H1 (cell line): ENCODE data around the gene NMD3. TPM values are rescaled to one million over a fixed set of nuclear protein-coding genes. Genes with fewer than 3 reads are reported as not detected.

Experiments
- ASH2L ChIP-seq: fragments of 200-600, 300-600 bp; sonication (generic); IDR thresholded peaks from one replicate; pipeline ENCODE4 v1.7.1; 2017; ENCODE audit warnings: low read length
- BACH1 ChIP-seq: IDR thresholded peaks from 2 replicates; pipeline ENCODE4 v1.6.1; 2012; ENCODE audit warnings: low read length, improper control_type of control experiment
- BRCA1 ChIP-seq: IDR thresholded peaks from 2 replicates; pipeline ENCODE4 v1.6.1; 2012; ENCODE audit warnings: low read depth, low read length, improper control_type of control experiment
- CREB1 ChIP-seq: IDR thresholded peaks from 2 replicates; pipeline ENCODE4 v1.6.1; 2012; ENCODE audit warnings: inconsistent platforms
- HDAC2 ChIP-seq, 2 experiments: fragments of 300-600 bp in 1 of 2; sonication (generic) in 1 of 2; IDR thresholded peaks; 2 replicates each; pipeline ENCODE4 v1.6.1; 2011 to 2012; ENCODE audit warnings: low read depth in 2 of 2, low read length in 2 of 2, mild to moderate bottlenecking in 2 of 2, moderate library complexity in 2 of 2, borderline replicate concordance in 1 of 2, inconsistent platforms in 1 of 2
- SIRT6 ChIP-seq: IDR thresholded peaks from one replicate; pipeline ENCODE4 v1.7.1; 2012; ENCODE audit warnings: low read length, inconsistent platforms
- SRF ChIP-seq: IDR thresholded peaks from 2 replicates; pipeline ENCODE4 v1.6.1; 2011; ENCODE audit warnings: mild to moderate bottlenecking, low read depth, low read length, moderate library complexity
- TEAD4 ChIP-seq: IDR thresholded peaks from 2 replicates; pipeline ENCODE4 v1.6.1; 2012; ENCODE audit warnings: low read depth, low read length, inconsistent platforms, mixed read lengths
- polyA plus RNA-seq, 7 experiments: library from polyadenylated mRNA; depleted of rRNA in 3 of 7; stranded (reverse) in 5 of 7; unstranded in 2 of 7; fragments of >200 nt in 5 of 7; fragments of 200-250 nt in 2 of 7; gene quantifications; 1 replicate in 5 of 7; 2 replicates in 1 of 7; 4 replicates in 1 of 7; pipeline versions ENCODE4 v1.2.1 to v1.2.3, GENCODE V29; 2011 to 2013; ENCODE audit warnings: missing spikeins in 2 of 7, mixed read lengths in 2 of 7
- total RNA-seq: library from RNA; stranded (reverse); fragmentation: NEBNext Ultra II Directional; extraction: Animal tissue kit (Norgen Biotek cat#: 25700); gene quantifications from 2 replicates; pipeline ENCODE4 v1.2.1, GENCODE V29; 2021
- TF ChIP-seq, protein P1 (sequence below): fragments of 300-600 bp; sonication (generic); IDR thresholded peaks from 2 replicates; pipeline ENCODE4 v1.7.1; 2012; ENCODE audit warnings: low read length, moderate library complexity, mild to moderate bottlenecking, inconsistent platforms; ENCODE audit not compliant: insufficient replicate concordance
- TF ChIP-seq, protein P2 (sequence below): IDR thresholded peaks from 2 replicates; pipeline ENCODE4 v1.6.1; 2012; ENCODE audit warnings: inconsistent platforms

Gene NMD3
- total and polyA plus RNA-seq, 2 of the 8 experiments (the other 6 are each of a cell fraction or from before 2014, with no cell fraction given) = 12.1 to 64.2 TPM

- TF ChIP-seq TEAD4 (no peak), BACH1 (no peak), SIRT6 (no peak), HDAC2 (IDR thresholded peaks at IDR 0.05; ENCODE audit: borderline replicate concordance in 1 of 2, low read depth in 2 of 2, low read length in 2 of 2) (peak in 1 of 2 experiments; percentile 87; a peak in 2 of 4 replicates), BRCA1 (peak; percentile 66), SRF (no peak), CREB1 (peak; percentile 89), ASH2L (peak; percentile 84)
- TF ChIP-seq, protein P1, sequence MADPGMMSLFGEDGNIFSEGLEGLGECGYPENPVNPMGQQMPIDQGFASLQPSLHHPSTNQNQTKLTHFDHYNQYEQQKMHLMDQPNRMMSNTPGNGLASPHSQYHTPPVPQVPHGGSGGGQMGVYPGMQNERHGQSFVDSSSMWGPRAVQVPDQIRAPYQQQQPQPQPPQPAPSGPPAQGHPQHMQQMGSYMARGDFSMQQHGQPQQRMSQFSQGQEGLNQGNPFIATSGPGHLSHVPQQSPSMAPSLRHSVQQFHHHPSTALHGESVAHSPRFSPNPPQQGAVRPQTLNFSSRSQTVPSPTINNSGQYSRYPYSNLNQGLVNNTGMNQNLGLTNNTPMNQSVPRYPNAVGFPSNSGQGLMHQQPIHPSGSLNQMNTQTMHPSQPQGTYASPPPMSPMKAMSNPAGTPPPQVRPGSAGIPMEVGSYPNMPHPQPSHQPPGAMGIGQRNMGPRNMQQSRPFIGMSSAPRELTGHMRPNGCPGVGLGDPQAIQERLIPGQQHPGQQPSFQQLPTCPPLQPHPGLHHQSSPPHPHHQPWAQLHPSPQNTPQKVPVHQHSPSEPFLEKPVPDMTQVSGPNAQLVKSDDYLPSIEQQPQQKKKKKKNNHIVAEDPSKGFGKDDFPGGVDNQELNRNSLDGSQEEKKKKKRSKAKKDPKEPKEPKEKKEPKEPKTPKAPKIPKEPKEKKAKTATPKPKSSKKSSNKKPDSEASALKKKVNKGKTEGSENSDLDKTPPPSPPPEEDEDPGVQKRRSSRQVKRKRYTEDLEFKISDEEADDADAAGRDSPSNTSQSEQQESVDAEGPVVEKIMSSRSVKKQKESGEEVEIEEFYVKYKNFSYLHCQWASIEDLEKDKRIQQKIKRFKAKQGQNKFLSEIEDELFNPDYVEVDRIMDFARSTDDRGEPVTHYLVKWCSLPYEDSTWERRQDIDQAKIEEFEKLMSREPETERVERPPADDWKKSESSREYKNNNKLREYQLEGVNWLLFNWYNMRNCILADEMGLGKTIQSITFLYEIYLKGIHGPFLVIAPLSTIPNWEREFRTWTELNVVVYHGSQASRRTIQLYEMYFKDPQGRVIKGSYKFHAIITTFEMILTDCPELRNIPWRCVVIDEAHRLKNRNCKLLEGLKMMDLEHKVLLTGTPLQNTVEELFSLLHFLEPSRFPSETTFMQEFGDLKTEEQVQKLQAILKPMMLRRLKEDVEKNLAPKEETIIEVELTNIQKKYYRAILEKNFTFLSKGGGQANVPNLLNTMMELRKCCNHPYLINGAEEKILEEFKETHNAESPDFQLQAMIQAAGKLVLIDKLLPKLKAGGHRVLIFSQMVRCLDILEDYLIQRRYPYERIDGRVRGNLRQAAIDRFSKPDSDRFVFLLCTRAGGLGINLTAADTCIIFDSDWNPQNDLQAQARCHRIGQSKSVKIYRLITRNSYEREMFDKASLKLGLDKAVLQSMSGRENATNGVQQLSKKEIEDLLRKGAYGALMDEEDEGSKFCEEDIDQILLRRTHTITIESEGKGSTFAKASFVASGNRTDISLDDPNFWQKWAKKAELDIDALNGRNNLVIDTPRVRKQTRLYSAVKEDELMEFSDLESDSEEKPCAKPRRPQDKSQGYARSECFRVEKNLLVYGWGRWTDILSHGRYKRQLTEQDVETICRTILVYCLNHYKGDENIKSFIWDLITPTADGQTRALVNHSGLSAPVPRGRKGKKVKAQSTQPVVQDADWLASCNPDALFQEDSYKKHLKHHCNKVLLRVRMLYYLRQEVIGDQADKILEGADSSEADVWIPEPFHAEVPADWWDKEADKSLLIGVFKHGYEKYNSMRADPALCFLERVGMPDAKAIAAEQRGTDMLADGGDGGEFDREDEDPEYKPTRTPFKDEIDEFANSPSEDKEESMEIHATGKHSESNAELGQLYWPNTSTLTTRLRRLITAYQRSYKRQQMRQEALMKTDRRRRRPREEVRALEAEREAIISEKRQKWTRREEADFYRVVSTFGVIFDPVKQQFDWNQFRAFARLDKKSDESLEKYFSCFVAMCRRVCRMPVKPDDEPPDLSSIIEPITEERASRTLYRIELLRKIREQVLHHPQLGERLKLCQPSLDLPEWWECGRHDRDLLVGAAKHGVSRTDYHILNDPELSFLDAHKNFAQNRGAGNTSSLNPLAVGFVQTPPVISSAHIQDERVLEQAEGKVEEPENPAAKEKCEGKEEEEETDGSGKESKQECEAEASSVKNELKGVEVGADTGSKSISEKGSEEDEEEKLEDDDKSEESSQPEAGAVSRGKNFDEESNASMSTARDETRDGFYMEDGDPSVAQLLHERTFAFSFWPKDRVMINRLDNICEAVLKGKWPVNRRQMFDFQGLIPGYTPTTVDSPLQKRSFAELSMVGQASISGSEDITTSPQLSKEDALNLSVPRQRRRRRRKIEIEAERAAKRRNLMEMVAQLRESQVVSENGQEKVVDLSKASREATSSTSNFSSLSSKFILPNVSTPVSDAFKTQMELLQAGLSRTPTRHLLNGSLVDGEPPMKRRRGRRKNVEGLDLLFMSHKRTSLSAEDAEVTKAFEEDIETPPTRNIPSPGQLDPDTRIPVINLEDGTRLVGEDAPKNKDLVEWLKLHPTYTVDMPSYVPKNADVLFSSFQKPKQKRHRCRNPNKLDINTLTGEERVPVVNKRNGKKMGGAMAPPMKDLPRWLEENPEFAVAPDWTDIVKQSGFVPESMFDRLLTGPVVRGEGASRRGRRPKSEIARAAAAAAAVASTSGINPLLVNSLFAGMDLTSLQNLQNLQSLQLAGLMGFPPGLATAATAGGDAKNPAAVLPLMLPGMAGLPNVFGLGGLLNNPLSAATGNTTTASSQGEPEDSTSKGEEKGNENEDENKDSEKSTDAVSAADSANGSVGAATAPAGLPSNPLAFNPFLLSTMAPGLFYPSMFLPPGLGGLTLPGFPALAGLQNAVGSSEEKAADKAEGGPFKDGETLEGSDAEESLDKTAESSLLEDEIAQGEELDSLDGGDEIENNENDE = no peak
- TF ChIP-seq, protein P2, sequence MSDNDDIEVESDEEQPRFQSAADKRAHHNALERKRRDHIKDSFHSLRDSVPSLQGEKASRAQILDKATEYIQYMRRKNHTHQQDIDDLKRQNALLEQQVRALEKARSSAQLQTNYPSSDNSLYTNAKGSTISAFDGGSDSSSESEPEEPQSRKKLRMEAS = peak; percentile 63; the same call in 1 of the 2 replicates
These were observed at the start of gene NMD3 (continued) for GRCh38 chr3:161220850-161221753.
